SK-N-MC (cell line): ENCODE results near the gene ADAMTS3.

Source experiments
- EZH2 ChIP-seq: fragments of 200-600 bp; sonication (generic); IDR thresholded peaks from one replicate; pipeline ENCODE4 v1.6.1; 2017; ENCODE audit warnings: antibody characterized with exemption
- POLR2AphosphoS5 ChIP-seq: IDR thresholded peaks from 2 replicates; pipeline ENCODE4 v1.6.1; 2012; ENCODE audit warnings: mild to moderate bottlenecking, low read depth, low read length, borderline replicate concordance

- TF ChIP-seq EZH2 (no peak), POLR2AphosphoS5 (no peak)
These were observed 249.4 kb downstream of the ADAMTS3 start for GRCh38 chr4:72319601-72320021.
